MM.1S (cell line): ENCODE data around the gene B4GALT5.

ENCODE experiments used
- EZH2phosphoT487 ChIP-seq: fragments of 300-600 bp; sonication (generic); IDR thresholded peaks from 2 replicates; pipeline ENCODE4 v1.6.1; 2018; ENCODE audit warnings: antibody characterized with exemption, low read length
- TF ChIP-seq, protein P1 (sequence below): fragments of 300-600 bp; sonication (generic); IDR thresholded peaks from 2 replicates; pipeline ENCODE4 v1.5.1; 2016; ENCODE audit warnings: antibody characterized with exemption, low read length, mixed read lengths

DNA sequence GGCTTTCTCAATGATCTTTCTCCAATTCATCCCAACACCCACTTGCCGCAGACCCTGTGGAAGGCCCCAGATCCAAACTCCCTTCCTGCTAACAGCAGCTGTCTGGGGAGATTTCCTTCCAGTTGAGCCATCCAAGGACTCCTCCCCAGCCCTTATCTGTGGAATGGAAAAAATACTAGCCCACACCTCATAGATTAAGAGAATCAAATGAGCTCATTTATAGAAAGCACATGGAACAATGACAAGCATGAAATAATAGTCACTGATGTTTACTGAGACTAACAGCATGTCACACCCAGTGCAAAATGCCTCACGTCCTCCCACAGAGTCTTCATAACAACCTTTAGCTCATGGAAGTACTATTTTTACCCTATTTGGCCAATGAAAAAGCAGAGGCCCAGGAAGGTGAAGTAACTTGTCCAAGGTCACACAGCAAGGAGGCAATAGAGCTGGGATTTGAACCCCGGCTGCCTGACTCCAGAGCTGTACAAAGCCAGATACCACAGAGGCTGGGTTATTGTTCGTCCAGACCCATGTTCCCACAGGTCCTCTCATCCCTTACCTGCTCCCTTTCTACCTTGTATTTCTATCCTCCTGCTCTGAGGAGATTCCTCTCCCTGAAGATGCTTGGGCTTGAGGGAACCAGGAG, 122.3 kb downstream of the B4GALT5 start:
- TF ChIP-seq, protein P1, sequence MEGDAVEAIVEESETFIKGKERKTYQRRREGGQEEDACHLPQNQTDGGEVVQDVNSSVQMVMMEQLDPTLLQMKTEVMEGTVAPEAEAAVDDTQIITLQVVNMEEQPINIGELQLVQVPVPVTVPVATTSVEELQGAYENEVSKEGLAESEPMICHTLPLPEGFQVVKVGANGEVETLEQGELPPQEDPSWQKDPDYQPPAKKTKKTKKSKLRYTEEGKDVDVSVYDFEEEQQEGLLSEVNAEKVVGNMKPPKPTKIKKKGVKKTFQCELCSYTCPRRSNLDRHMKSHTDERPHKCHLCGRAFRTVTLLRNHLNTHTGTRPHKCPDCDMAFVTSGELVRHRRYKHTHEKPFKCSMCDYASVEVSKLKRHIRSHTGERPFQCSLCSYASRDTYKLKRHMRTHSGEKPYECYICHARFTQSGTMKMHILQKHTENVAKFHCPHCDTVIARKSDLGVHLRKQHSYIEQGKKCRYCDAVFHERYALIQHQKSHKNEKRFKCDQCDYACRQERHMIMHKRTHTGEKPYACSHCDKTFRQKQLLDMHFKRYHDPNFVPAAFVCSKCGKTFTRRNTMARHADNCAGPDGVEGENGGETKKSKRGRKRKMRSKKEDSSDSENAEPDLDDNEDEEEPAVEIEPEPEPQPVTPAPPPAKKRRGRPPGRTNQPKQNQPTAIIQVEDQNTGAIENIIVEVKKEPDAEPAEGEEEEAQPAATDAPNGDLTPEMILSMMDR, result no peak
- TF ChIP-seq EZH2phosphoT487, result no peak
